IPS DF 19.7 (cell line): Measurements from ENCODE around the gene STBD1.
"Not testable (repeated sequence)": the region's sequence is repeated elsewhere in the genome, so short reads cannot be mapped to it uniquely, and the experiment has no call there.

Experiments
- DNase-seq: peaks from one replicate; pipeline ENCODE4 v3.0.0-alpha.2; 2013; ENCODE audit warnings: low read depth, low spot score

STBD1 gene

GRCh38 chr4:76322236-76322635 lies 15.7 kb downstream of the STBD1 start:
- DNase-seq = no peak

- DNase-seq = no peak
These were observed 18.5 kb downstream of the STBD1 start for GRCh38 chr4:76325072-76325471.

- no peak for DNase-seq
These were observed 20.0 kb downstream of the STBD1 start for GRCh38 chr4:76326515-76326914.

- no peak for DNase-seq
These were observed 28.4 kb downstream of the STBD1 start for GRCh38 chr4:76334885-76335284.

GRCh38 chr4:76339364-76339763 lies 32.8 kb downstream of the STBD1 start:
- DNase-seq = no peak

GRCh38 chr4:76341063-76341462 lies 34.5 kb downstream of the STBD1 start:
- no peak for DNase-seq

GRCh38 chr4:76342191-76342590 lies 35.7 kb downstream of the STBD1 start:
- DNase-seq = no peak

GRCh38 chr4:76342803-76343202 lies 36.3 kb downstream of the STBD1 start:
- no peak for DNase-seq

GRCh38 chr4:76354517-76355473 lies 48.3 kb downstream of the STBD1 start:
- DNase-seq = no peak

- no peak for DNase-seq
These were observed 51.4 kb downstream of the STBD1 start for GRCh38 chr4:76357981-76358380.

GRCh38 chr4:76359881-76360466 lies 53.4 kb downstream of the STBD1 start:
- DNase-seq = not testable (repeated sequence)
